Endodermal cell (in vitro differentiated cells): ENCODE measurements around the gene CNOT4. TPM values are rescaled to one million over a fixed set of nuclear protein-coding genes. Genes with fewer than 3 reads are reported as not detected.

Experiments
- DNase-seq: peaks from one replicate; pipeline ENCODE4 v3.0.0-alpha.2; 2017
- H3K27ac ChIP-seq: 2 replicates; pipeline ENCODE4 v1.5.1; 2013; ENCODE audit warnings: mild to moderate bottlenecking, low read depth, low read length, moderate library complexity
- H3K27me3 ChIP-seq: 2 replicates; pipeline ENCODE4 v1.6.1; 2013; ENCODE audit warnings: mild to moderate bottlenecking, low read length, moderate library complexity; ENCODE audit not compliant: insufficient read depth, control insufficient read depth, poor library complexity, severe bottlenecking
- H3K36me3 ChIP-seq: 2 replicates; pipeline ENCODE4 v1.7.0; 2013; ENCODE audit warnings: mild to moderate bottlenecking, low read length, moderate library complexity; ENCODE audit not compliant: control insufficient read depth, insufficient read depth
- H3K4me1 ChIP-seq: one replicate; pipeline ENCODE4 v1.7.0; 2013; ENCODE audit warnings: low read length; ENCODE audit not compliant: control insufficient read depth, insufficient read depth
- H3K4me3 ChIP-seq: 2 replicates; pipeline ENCODE4 v1.5.1; 2013; ENCODE audit warnings: mild to moderate bottlenecking, low read length, moderate library complexity
- H3K9ac ChIP-seq: 2 replicates; pipeline ENCODE4 v1.6.1; 2013; ENCODE audit warnings: mild to moderate bottlenecking, low read length, moderate library complexity; ENCODE audit not compliant: poor library complexity, severe bottlenecking; ENCODE audit errors: extremely low read depth
- H3K9me3 ChIP-seq: 2 replicates; pipeline ENCODE4 v1.6.1; 2013; ENCODE audit warnings: mild to moderate bottlenecking, low read length, moderate library complexity; ENCODE audit not compliant: control insufficient read depth
- H3K27ac Mint-ChIP-seq: 2 replicates; pipeline ENCODE4 v1.8.0; 2020; ENCODE audit warnings: mixed read lengths
- H3K27me3 Mint-ChIP-seq: 2 replicates; pipeline ENCODE4 v1.8.0; 2021; ENCODE audit warnings: mild to moderate bottlenecking, mixed read lengths; ENCODE audit not compliant: insufficient read depth
- H3K36me3 Mint-ChIP-seq: 2 replicates; pipeline ENCODE4 v1.8.0; 2020; ENCODE audit warnings: low read depth, mixed read lengths
- H3K4me1 Mint-ChIP-seq: 2 replicates; pipeline ENCODE4 v1.8.0; 2020; ENCODE audit warnings: mixed read lengths
- H3K4me3 Mint-ChIP-seq: 2 replicates; pipeline ENCODE4 v1.8.0; 2020; ENCODE audit warnings: mild to moderate bottlenecking, moderate library complexity, mixed read lengths
- H3K9me3 Mint-ChIP-seq: 2 replicates; pipeline ENCODE4 v1.8.0; 2020; ENCODE audit warnings: mild to moderate bottlenecking, mixed read lengths
- CTCF ChIP-seq: fragments of 200-600 bp; sonication (generic); conservative IDR thresholded peaks from 2 replicates; pipeline ENCODE4 v1.5.0; 2021; ENCODE audit warnings: antibody characterized with exemption, mild to moderate bottlenecking
- WGBS, 2 experiments: methylation state at CpG; one replicate each; pipeline versions ENCODE4 v1.1.5 to v1.1.7; 2013; ENCODE audit warnings: missing lambda C conversion rate in 2 of 2, mixed read lengths in 1 of 2; ENCODE audit not compliant: insufficient coverage in 1 of 2, insufficient read length in 1 of 2; 5-methylcytosine and 5-hydroxymethylcytosine counted together
- total RNA-seq, 2 donors: library from RNA; stranded (reverse); fragmentation: NEBNext Ultra II Directional in 1 of 2; extraction: Animal tissue kit (Norgen Biotek cat#: 25700) in 1 of 2; gene quantifications; 2 replicates in 1 of 2; 3 replicates in 1 of 2; pipeline ENCODE4 v1.2.1, GENCODE V29; 2021

The CNOT4 gene
- total RNA-seq, 2 donors from 2014 or later = 22.7 to 23.8 TPM

- no peak for DNase-seq
- Mint-ChIP-seq H3K36me3 (no peaks in the 10 kb centered on the region), H3K9me3 (no peaks in the 10 kb centered on the region), H3K27me3 (no peaks in the 10 kb centered on the region), H3K4me3 (no peak overlapping the region), H3K27ac (no peak overlapping the region), H3K4me1 (peaks cover 3% of the 10 kb centered on the region)
- no peak for TF ChIP-seq CTCF
- no peaks in the 10 kb centered on the region for H3K27me3 ChIP-seq
- H3K36me3 ChIP-seq = no peaks in the 10 kb centered on the region
- no peak overlapping the region for H3K27ac ChIP-seq
- H3K4me3 ChIP-seq = no peak overlapping the region
- peaks cover 3% of the 10 kb centered on the region for H3K4me1 ChIP-seq
- WGBS, 2 experiments = no CpG with 5 or more reads among the region's 1 CpG
- no peak overlapping the region for H3K9ac ChIP-seq
- H3K9me3 ChIP-seq = no peaks in the 10 kb centered on the region
Observed at GRCh38 chr7:135370656-135371055, 139.2 kb downstream of the CNOT4 start.

GRCh38 chr7:135369405-135369804, 140.5 kb downstream of the CNOT4 start:
- H3K4me1 ChIP-seq = peaks cover 3% of the 10 kb centered on the region
- no peak overlapping the region for H3K27ac ChIP-seq
- Mint-ChIP-seq H3K4me3 (no peak overlapping the region), H3K4me1 (peaks cover 4% of the 10 kb centered on the region), H3K27me3 (no peaks in the 10 kb centered on the region), H3K9me3 (no peaks in the 10 kb centered on the region), H3K36me3 (no peaks in the 10 kb centered on the region), H3K27ac (no peak overlapping the region)
- TF ChIP-seq CTCF = no peak
- no peaks in the 10 kb centered on the region for H3K36me3 ChIP-seq
- H3K9me3 ChIP-seq = no peaks in the 10 kb centered on the region
- no peak overlapping the region for H3K4me3 ChIP-seq
- H3K9ac ChIP-seq = no peak overlapping the region
- no peaks in the 10 kb centered on the region for H3K27me3 ChIP-seq
- no peak for DNase-seq

GRCh38 chr7:135368416-135369186, 141.3 kb downstream of the CNOT4 start:
- H3K27me3 Mint-ChIP-seq = no peaks in the 10 kb centered on the region
- Histone ChIP-seq H3K27ac (no peak overlapping the region), H3K9me3 (no peaks in the 10 kb centered on the region), H3K9ac (no peak overlapping the region), H3K27me3 (no peaks in the 10 kb centered on the region), H3K4me3 (no peak overlapping the region), H3K36me3 (no peaks in the 10 kb centered on the region), H3K4me1 (peaks cover 3% of the 10 kb centered on the region)
- H3K36me3 Mint-ChIP-seq = peaks cover 4% of the 10 kb centered on the region
- H3K27ac Mint-ChIP-seq = no peak overlapping the region
- TF ChIP-seq CTCF = no peak
- WGBS, 2 experiments = 98 to 100% methylated on average over 4 to 5 of the region's 5 CpGs
- H3K9me3 Mint-ChIP-seq = no peaks in the 10 kb centered on the region
- peaks cover 4% of the 10 kb centered on the region for H3K4me1 Mint-ChIP-seq
- DNase-seq = no peak
- H3K4me3 Mint-ChIP-seq = no peak overlapping the region
